ENCODE results near the gene CAV1. TPM values are rescaled to one million over a fixed set of nuclear protein-coding genes. Genes with fewer than 3 reads are reported as not detected.
"Not testable (repeated sequence)": the region's sequence is repeated elsewhere in the genome, so short reads cannot be mapped to it uniquely, and the experiment has no call there.

CAV1 gene
- total RNA-seq, 1 donor from 2014 or later: 6.1 TPM

- Mint-ChIP-seq H3K4me3 (no peak overlapping the region), H3K27ac (no peak overlapping the region), H3K9me3 (no peaks in the 10 kb centered on the region), H3K4me1 (peaks cover 24% of the 10 kb centered on the region), H3K27me3 (peaks cover 2% of the 10 kb centered on the region), H3K36me3 (ENCODE audit: low read depth) (no peaks in the 10 kb centered on the region)
- TF ChIP-seq, protein P1, sequence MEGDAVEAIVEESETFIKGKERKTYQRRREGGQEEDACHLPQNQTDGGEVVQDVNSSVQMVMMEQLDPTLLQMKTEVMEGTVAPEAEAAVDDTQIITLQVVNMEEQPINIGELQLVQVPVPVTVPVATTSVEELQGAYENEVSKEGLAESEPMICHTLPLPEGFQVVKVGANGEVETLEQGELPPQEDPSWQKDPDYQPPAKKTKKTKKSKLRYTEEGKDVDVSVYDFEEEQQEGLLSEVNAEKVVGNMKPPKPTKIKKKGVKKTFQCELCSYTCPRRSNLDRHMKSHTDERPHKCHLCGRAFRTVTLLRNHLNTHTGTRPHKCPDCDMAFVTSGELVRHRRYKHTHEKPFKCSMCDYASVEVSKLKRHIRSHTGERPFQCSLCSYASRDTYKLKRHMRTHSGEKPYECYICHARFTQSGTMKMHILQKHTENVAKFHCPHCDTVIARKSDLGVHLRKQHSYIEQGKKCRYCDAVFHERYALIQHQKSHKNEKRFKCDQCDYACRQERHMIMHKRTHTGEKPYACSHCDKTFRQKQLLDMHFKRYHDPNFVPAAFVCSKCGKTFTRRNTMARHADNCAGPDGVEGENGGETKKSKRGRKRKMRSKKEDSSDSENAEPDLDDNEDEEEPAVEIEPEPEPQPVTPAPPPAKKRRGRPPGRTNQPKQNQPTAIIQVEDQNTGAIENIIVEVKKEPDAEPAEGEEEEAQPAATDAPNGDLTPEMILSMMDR (IDR thresholded peaks at IDR 0.05): no peak
- intact Hi-C loops (cut with micrococcal nuclease): loop anchor here (5.0 kb wide), 1 partner anchor 269 kb away; no protein-coding TSS in a partner anchor
- ATAC-seq (ENCODE audit: low read depth) (no peak), DNase-seq (no peak)
- ChIA-PET CTCF (interaction anchor here (0.9 to 4.8 kb wide), 4 partner anchors 60 to 412 kb away, joined by 3 to 92 read pairs (median 19); no protein-coding TSS in a partner anchor), POLR2A (interaction anchor here (0.6 kb wide), 1 partner anchor 684 kb away, joined by 3 read pairs; no protein-coding TSS in a partner anchor)
These were observed 61.1 kb downstream of the CAV1 start for GRCh38 chr7:116585967-116586366.

DNA sequence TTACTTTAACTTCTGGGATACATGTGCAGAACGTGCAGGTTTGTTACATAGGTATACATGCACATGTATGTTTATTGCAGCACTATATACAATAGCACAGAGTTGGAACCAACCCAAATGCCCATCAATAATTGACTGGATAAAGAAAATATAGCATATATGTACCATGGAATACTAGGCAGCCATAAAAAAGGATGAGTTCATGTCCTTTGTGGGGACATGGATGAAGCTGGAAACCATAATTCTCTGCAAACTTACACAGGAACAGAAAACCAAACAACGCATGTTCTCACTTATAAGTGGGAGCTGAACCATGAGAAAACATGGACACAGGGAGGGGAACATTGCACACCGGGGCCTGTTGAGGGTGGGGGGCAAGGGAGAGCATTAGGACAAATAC is 62.4 kb downstream of the CAV1 start:
- intact Hi-C loops (cut with micrococcal nuclease): loop anchor here (5.0 kb wide), 1 partner anchor 270 kb away; no protein-coding TSS in a partner anchor
- H3K4me3 Mint-ChIP-seq; H3K27me3 Mint-ChIP-seq; H3K9me3 Mint-ChIP-seq; ATAC-seq (ENCODE audit: low read depth); POLR2A ChIA-PET; DNase-seq; H3K36me3 Mint-ChIP-seq (ENCODE audit: low read depth); H3K27ac Mint-ChIP-seq: not testable (repeated sequence)
- peaks cover 28% of the 10 kb centered on the region for H3K4me1 Mint-ChIP-seq
- CTCF ChIA-PET: interaction anchor here (0.6 to 4.8 kb wide), 5 partner anchors 61 to 407 kb away, joined by 3 to 92 read pairs (median 29); no protein-coding TSS in a partner anchor

DNA sequence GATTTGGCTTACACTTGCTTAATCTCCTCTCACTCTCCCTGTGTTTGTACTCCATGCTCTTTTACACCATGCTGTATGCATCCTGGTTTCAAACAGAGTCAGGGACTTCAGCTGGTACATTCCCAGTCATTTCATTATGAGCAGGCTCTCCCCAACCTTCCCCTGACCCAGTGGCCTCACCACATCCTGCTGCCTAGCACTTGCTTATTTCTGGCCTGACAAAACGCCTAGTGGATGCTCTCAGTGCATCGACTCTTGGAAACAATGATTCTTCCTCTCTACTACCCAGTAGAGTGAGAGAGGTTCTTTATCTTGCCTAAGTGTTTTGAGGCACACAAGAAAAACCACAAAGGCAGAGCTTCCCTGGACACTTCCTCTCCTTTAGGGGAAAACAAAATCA is 63.4 kb downstream of the CAV1 start:
- TF ChIP-seq, protein P1 (IDR thresholded peaks at IDR 0.05): no peak
- ATAC-seq (ENCODE audit: low read depth) (no peak), DNase-seq (no peak)
- Mint-ChIP-seq H3K4me3 (no peak overlapping the region), H3K27me3 (peaks cover 9% of the 10 kb centered on the region), H3K27ac (no peak overlapping the region), H3K4me1 (peaks cover 30% of the 10 kb centered on the region), H3K9me3 (no peaks in the 10 kb centered on the region), H3K36me3 (ENCODE audit: low read depth) (no peaks in the 10 kb centered on the region)
- ChIA-PET CTCF (interaction anchor here (1.0 to 4.8 kb wide), 7 partner anchors 62 to 454 kb away, joined by 3 to 92 read pairs (median 4); no protein-coding TSS in a partner anchor), POLR2A (no interaction called here)
- intact Hi-C loops (cut with micrococcal nuclease): loop anchor here (5.0 kb wide), 1 partner anchor 271 kb away; no protein-coding TSS in a partner anchor

- intact Hi-C loops (cut with micrococcal nuclease): loop anchor here (1.0 to 5.0 kb wide), 6 partner anchors 63 to 451 kb away; no protein-coding TSS in a partner anchor
- Mint-ChIP-seq H3K4me1 (peaks cover 23% of the 10 kb centered on the region), H3K27ac (no peak overlapping the region), H3K4me3 (no peak overlapping the region), H3K36me3 (ENCODE audit: low read depth) (no peaks in the 10 kb centered on the region), H3K9me3 (no peaks in the 10 kb centered on the region), H3K27me3 (peaks cover 13% of the 10 kb centered on the region)
- POLR2A ChIA-PET: no interaction called here
- ATAC-seq (ENCODE audit: low read depth): peak; percentile 25
- no peak for DNase-seq
- TF ChIP-seq, protein P1 (IDR thresholded peaks at IDR 0.05): no peak
- CTCF ChIA-PET: interaction anchor here (0.6 to 4.8 kb wide), 25 partner anchors 9 to 455 kb away, joined by 3 to 92 read pairs (median 4); no protein-coding TSS in a partner anchor
These were observed 64.1 kb downstream of the CAV1 start for GRCh38 chr7:116588641-116589594.

- DNase-seq: no peak
- Mint-ChIP-seq H3K27ac (no peak overlapping the region), H3K4me3 (no peak overlapping the region), H3K9me3 (no peaks in the 10 kb centered on the region), H3K36me3 (ENCODE audit: low read depth) (no peaks in the 10 kb centered on the region), H3K4me1 (peaks cover 20% of the 10 kb centered on the region), H3K27me3 (peaks cover 13% of the 10 kb centered on the region)
- ATAC-seq (ENCODE audit: low read depth): peak; percentile 58
- TF ChIP-seq, protein P1 (IDR thresholded peaks at IDR 0.05): no peak
- ChIA-PET POLR2A (interaction anchor here (1.0 kb wide), 2 partner anchors 195 to 381 kb away, joined by 3 to 4 read pairs; partner anchors contain the start of gene TES), CTCF (interaction anchor here (0.7 to 4.9 kb wide), 44 partner anchors 9 to 458 kb away, joined by 3 to 79 read pairs (median 5); partner anchors contain the start of genes CAV1 and MET)
- intact Hi-C loops (cut with micrococcal nuclease): loop anchor here (1.0 to 10.0 kb wide), 5 partner anchors 39 to 533 kb away; no protein-coding TSS in a partner anchor
These were observed 66.6 kb downstream of the CAV1 start for GRCh38 chr7:116591202-116592040.

All from activated B cell treated with CpG ODN at 0.5 μM for 24 hours (primary cell).